B cell (primary cell): ENCODE data around the gene HLA-F. TPM values are rescaled to one million over a fixed set of nuclear protein-coding genes. Genes with fewer than 3 reads are reported as not detected.

ENCODE experiments used
- ATAC-seq: fragments of 200-7000 bp; cut with Tn5 transposase; one replicate; pipeline ENCODE4 v1.10.0; 2021; ENCODE audit warnings: low read depth, mild to moderate bottlenecking, moderate number of reproducible peaks, moderate library complexity
- CTCF ChIA-PET: fragments of 350-600 bp; sonication (Branson Sonifier 250); formaldehyde crosslinking; loops from one replicate; lab custom pipeline; 2021; ENCODE audit warnings: antibody characterized with exemption, inconsistent platforms; lab: Charles Lee
- POLR2A ChIA-PET: fragments of 350-600 bp; sonication (Branson Sonifier 250); formaldehyde crosslinking; loops from one replicate; lab custom pipeline; 2021; ENCODE audit warnings: antibody characterized with exemption; lab: Charles Lee
- DNase-seq: peaks from one replicate; pipeline ENCODE4 v3.0.0; 2013
- H2AFZ ChIP-seq: 2 replicates; pipeline ENCODE4 v1.6.1; 2012; ENCODE audit warnings: mild to moderate bottlenecking, low read depth, low read length; ENCODE audit not compliant: insufficient read depth, poor library complexity, severe bottlenecking
- H3K27ac ChIP-seq, 2 donors: 1 replicate in 1 of 2; 2 replicates in 1 of 2; pipeline ENCODE4 v1.5.1; 2012 to 2013; ENCODE audit warnings: low read length in 2 of 2, mild to moderate bottlenecking in 2 of 2, moderate library complexity in 1 of 2
- H3K27me3 ChIP-seq, 4 experiments: fragments of 200-600 bp in 1 of 4; sonication (generic) in 1 of 4; replicated peaks in 1 of 4; 1 replicate in 2 of 4; 2 replicates in 2 of 4; pipeline versions ENCODE4 v1.6.1 to v1.7.0; 2013 to 2016; ENCODE audit warnings: low read length in 3 of 4, mild to moderate bottlenecking in 2 of 4, mixed read lengths in 1 of 4, moderate library complexity in 1 of 4; ENCODE audit not compliant: insufficient read depth in 4 of 4, control insufficient read depth in 3 of 4; ENCODE audit errors: control extremely low read depth in 1 of 4
- H3K36me3 ChIP-seq, 2 experiments: replicated peaks in 1 of 2; 1 replicate in 1 of 2; 2 replicates in 1 of 2; pipeline versions ENCODE4 v1.6.1 to v1.7.1; 2013; ENCODE audit warnings: low read length in 1 of 2; ENCODE audit not compliant: insufficient read depth in 2 of 2, control insufficient read depth in 1 of 2; ENCODE audit errors: control extremely low read depth in 1 of 2, extremely low read depth in 1 of 2
- H3K4me1 ChIP-seq, 2 donors: fragments of 200-600 bp in 1 of 2; sonication (generic) in 1 of 2; 1 replicate in 1 of 2; 2 replicates in 1 of 2; pipeline versions ENCODE4 v1.5.1 to v1.6.1; 2013 to 2017; ENCODE audit warnings: low read length in 2 of 2; ENCODE audit not compliant: control insufficient read depth in 2 of 2, insufficient read depth in 2 of 2
- H3K4me2 ChIP-seq: replicated peaks from 2 replicates; pipeline ENCODE3; 2012; ENCODE audit warnings: mild to moderate bottlenecking, low read depth, low read length; ENCODE audit not compliant: poor library complexity, severe bottlenecking
- H3K4me3 ChIP-seq, 5 experiments: fragments of 200-600 bp in 1 of 5; sonication (generic) in 1 of 5; 1 replicate in 3 of 5; 2 replicates in 2 of 5; pipeline versions ENCODE4 v1.5.1 to v1.7.0; 2011 to 2016; ENCODE audit warnings: low read length in 4 of 5, mild to moderate bottlenecking in 4 of 5, low read depth in 2 of 5, control low read depth in 1 of 5, moderate library complexity in 1 of 5; ENCODE audit not compliant: insufficient read depth in 1 of 5; ENCODE audit errors: control extremely low read depth in 1 of 5, extremely low read depth in 1 of 5
- H3K79me2 ChIP-seq: fragments of 200-600 bp; sonication (generic); one replicate; pipeline ENCODE4 v1.6.0; 2016; ENCODE audit warnings: low read length; ENCODE audit not compliant: control insufficient read depth, insufficient read depth
- H3K9ac ChIP-seq: fragments of 200-600 bp; sonication (generic); 2 replicates; pipeline ENCODE4 v1.6.1; 2017; ENCODE audit warnings: mild to moderate bottlenecking, low read length, moderate library complexity
- H3K9me3 ChIP-seq, 3 donors: one replicate each; pipeline versions ENCODE4 v1.6.1 to v1.7.1; 2013; ENCODE audit warnings: low read length in 2 of 3; ENCODE audit not compliant: control insufficient read depth in 2 of 3, insufficient read depth in 1 of 3; ENCODE audit errors: control extremely low read depth in 1 of 3
- H4K20me1 ChIP-seq: 2 replicates; pipeline ENCODE4 v1.6.0; 2012; ENCODE audit warnings: mild to moderate bottlenecking, low read length; ENCODE audit not compliant: insufficient read depth, control insufficient read depth, poor library complexity, severe bottlenecking
- H3K27ac Mint-ChIP-seq: one replicate; pipeline ENCODE4 v1.8.0; 2021; ENCODE audit warnings: mixed read lengths
- H3K27me3 Mint-ChIP-seq: one replicate; pipeline ENCODE4 v1.8.0; 2021; ENCODE audit warnings: mixed read lengths
- H3K4me1 Mint-ChIP-seq: one replicate; pipeline ENCODE4 v1.8.0; 2021; ENCODE audit warnings: mixed read lengths
- H3K4me3 Mint-ChIP-seq: one replicate; pipeline ENCODE4 v1.8.0; 2021; ENCODE audit warnings: mixed read lengths
- H3K9me3 Mint-ChIP-seq: one replicate; pipeline ENCODE4 v1.8.0; 2022; ENCODE audit warnings: mixed read lengths; ENCODE audit not compliant: insufficient read depth
- CTCF ChIP-seq: fragments of 200-600 bp; IDR thresholded peaks from one replicate; pipeline ENCODE4 v1.8.0; 2022; ENCODE audit warnings: antibody characterized with exemption, mild to moderate bottlenecking
- EZH2 ChIP-seq: IDR thresholded peaks from 2 replicates; pipeline ENCODE4 v1.6.1; 2012; ENCODE audit warnings: borderline replicate concordance, low read depth, mild to moderate bottlenecking, moderate library complexity, low read length; ENCODE audit not compliant: insufficient read depth, poor library complexity, severe bottlenecking
- WGBS: methylation state at CpG from one replicate; pipeline ENCODE4 v1.1.5; 2013; ENCODE audit warnings: missing lambda C conversion rate; ENCODE audit not compliant: insufficient coverage; 5-methylcytosine and 5-hydroxymethylcytosine counted together
- intact Hi-C: fragments of 100-400 bp; cut with micrococcal nuclease; formaldehyde crosslinking; loops from one replicate; pipeline ENCODE4 v1.10.0; 2022
- polyA plus RNA-seq: library from polyadenylated mRNA; depleted of rRNA; stranded (reverse); fragments of >200 nt; gene quantifications from 2 replicates; pipeline ENCODE4 v1.2.3, GENCODE V29; 2012
- small RNA-seq: library from RNA; depleted of rRNA; stranded (forward); fragments of <200 nt; gene quantifications from one replicate; pipeline ENCODE3, GENCODE V24; 2012; ENCODE audit warnings: low replicate concordance, low read depth; ENCODE audit not compliant: insufficient read length
- total RNA-seq, 2 donors: library from RNA; stranded (reverse); fragments of 120-200 nt in 1 of 2; gene quantifications; 1 replicate in 1 of 2; 2 replicates in 1 of 2; pipeline versions ENCODE4 v1.2.3 to v1.2.4, GENCODE V29; 2013 to 2022

The HLA-F gene
- total and polyA plus RNA-seq, 2 donors (not counting 1 experiment from before 2014, with no cell fraction given): 895 to 1,409 TPM

- no peak overlapping the region for H3K27ac ChIP-seq
- H3K4me1 ChIP-seq: no peaks in the 10 kb centered on the region
- no peak for DNase-seq
- Mint-ChIP-seq H3K9me3 (peaks cover 2% of the 10 kb centered on the region), H3K27me3 (peaks cover 62% of the 10 kb centered on the region), H3K4me3 (no peak overlapping the region), H3K27ac (no peak overlapping the region), H3K4me1 (no peaks in the 10 kb centered on the region)
- no peak overlapping the region for H3K4me2 ChIP-seq
- no peaks in the 10 kb centered on the region for H4K20me1 ChIP-seq
- no peaks in the 10 kb centered on the region for H3K9me3 ChIP-seq
- H3K9ac ChIP-seq: no peak overlapping the region
- H3K79me2 ChIP-seq: no peaks in the 10 kb centered on the region
- no peak overlapping the region for H2AFZ ChIP-seq
- peaks cover 0 to 25% (median 12%) of the 10 kb centered on the region in 4 experiments for H3K27me3 ChIP-seq
- no CpG with 5 or more reads among the region's 2 CpGs for WGBS
- TF ChIP-seq EZH2 (no peak), CTCF (no peak)
- CTCF ChIA-PET: no interaction called here
- no peaks in the 10 kb centered on the region for H3K36me3 ChIP-seq
- H3K4me3 ChIP-seq: no peak overlapping the region
- POLR2A ChIA-PET: interaction anchor here (0.6 kb wide), 1 partner anchor 84 kb away, joined by 5 read pairs; no protein-coding TSS in a partner anchor
- ATAC-seq: no peak
- intact Hi-C loops: no loop called here
Measured at GRCh38 chr6:29776684-29777083, 53.5 kb downstream of the HLA-F start.

Small RNAs within 50 kb of the gene (small RNA-seq; reads per million reads assigned to genes)
- gene AL645939.2 (not detected), gene AL645939.3 (not detected), gene AL645939.4 (not detected), gene RF00019 (not detected)

Other genes starting within 250 kb of the HLA-F start
- gene MAS1L, start 235.5 kb upstream of the HLA-F start, total RNA-seq: not detected in 2 replicates
- not detected in 2 replicates for gene MAS1L, start 235.5 kb upstream of the HLA-F start, polyA plus RNA-seq
- not detected in 2 replicates for gene UBD, start 163.7 kb upstream of the HLA-F start, total RNA-seq
- gene UBD, start 163.7 kb upstream of the HLA-F start, polyA plus RNA-seq: not detected in 2 replicates
- gene OR2H2, start 138.3 kb upstream of the HLA-F start, total RNA-seq: not detected in 2 replicates
- not detected in 2 replicates for gene OR2H2, start 138.3 kb upstream of the HLA-F start, polyA plus RNA-seq
- 188 and 198 TPM in 2 replicates for gene GABBR1, start 90.3 kb upstream of the HLA-F start, total RNA-seq
- gene GABBR1, start 90.3 kb upstream of the HLA-F start, polyA plus RNA-seq: 241 and 246 TPM in 2 replicates
- gene MOG, start 66.3 kb upstream of the HLA-F start, total RNA-seq: not detected in 2 replicates
- gene MOG, start 66.3 kb upstream of the HLA-F start, polyA plus RNA-seq: not detected in 2 replicates
- 5.0 and 5.1 TPM in 2 replicates for gene ZFP57, start 42.3 kb upstream of the HLA-F start, total RNA-seq
- 0.39 and 2.3 TPM in 2 replicates for gene ZFP57, start 42.3 kb upstream of the HLA-F start, polyA plus RNA-seq
- gene HLA-G, start 104.4 kb downstream of the HLA-F start, total RNA-seq: 6.4 and 8.8 TPM in 2 replicates
- 1.2 and 3.2 TPM in 2 replicates for gene HLA-G, start 104.4 kb downstream of the HLA-F start, polyA plus RNA-seq
- 1,591 and 1,607 TPM in 2 replicates for gene HLA-A, start 219.1 kb downstream of the HLA-F start, total RNA-seq
- gene HLA-A, start 219.1 kb downstream of the HLA-F start, polyA plus RNA-seq: 1,420 and 2,454 TPM in 2 replicates